Heart right ventricle (tissue), 16 donors: ENCODE data around the gene CNTN5. TPM values are rescaled to one million over a fixed set of nuclear protein-coding genes. Genes with fewer than 3 reads are reported as not detected.

Experiments
- ATAC-seq, 8 donors: fragments of 200-7000 bp; cut with Tn5 transposase; one replicate each; pipeline ENCODE4 v1.9.1; 2020; ENCODE audit warnings: mild to moderate bottlenecking in 8 of 8, moderate library complexity in 8 of 8, moderate number of reproducible peaks in 1 of 8
- DNase-seq, 2 donors: peaks; one replicate each; pipeline ENCODE4 v3.0.0-alpha.2; 2020
- H3K27ac ChIP-seq, 10 donors: fragments of 200-600 bp; sonication (generic) in 2 of 10; one replicate each; pipeline versions ENCODE4 v1.5.0 to v1.8.0; 2020 to 2022; ENCODE audit warnings: mild to moderate bottlenecking in 3 of 10
- H3K27me3 ChIP-seq, 7 donors: fragments of 200-600 bp; one replicate each; pipeline ENCODE4 v1.8.0; 2021 to 2022; ENCODE audit warnings: mild to moderate bottlenecking in 2 of 7
- H3K36me3 ChIP-seq, 9 donors: fragments of 200-600 bp; sonication (generic) in 1 of 9; one replicate each; pipeline versions ENCODE4 v1.5.0 to v1.8.0; 2020 to 2022; ENCODE audit warnings: mild to moderate bottlenecking in 2 of 9
- H3K4me1 ChIP-seq, 9 donors: fragments of 200-600 bp; sonication (generic) in 1 of 9; one replicate each; pipeline versions ENCODE4 v1.5.0 to v1.8.0; 2020 to 2022; ENCODE audit warnings: mild to moderate bottlenecking in 4 of 9
- H3K4me3 ChIP-seq, 10 donors: fragments of 200-600 bp; sonication (generic) in 2 of 10; one replicate each; pipeline versions ENCODE4 v1.5.0 to v1.8.0; 2020 to 2022; ENCODE audit warnings: mild to moderate bottlenecking in 7 of 10, moderate library complexity in 2 of 10
- H3K9me3 ChIP-seq, 11 donors: fragments of 200-600 bp in 10 of 11; sonication (generic) in 2 of 11; one replicate each; pipeline versions ENCODE4 v1.5.0 to v1.8.0; 2013 to 2022; ENCODE audit warnings: mild to moderate bottlenecking in 2 of 11, control low read depth in 1 of 11, moderate library complexity in 1 of 11
- WGBS, 2 donors: extraction: QIAGEN DNeasy Blood & Tissue Kit; methylation state at CpG; one replicate each; pipeline ENCODE4 v1.1.7; 2013; ENCODE audit warnings: inconsistent platforms in 1 of 2; 5-methylcytosine and 5-hydroxymethylcytosine counted together
- intact Hi-C, 10 donors: fragments of 100-400 bp; cut with DNase I; formaldehyde crosslinking; loops; one replicate each; pipeline versions ENCODE4 v1.11.1 to v1.14.2; 2022
- polyA plus RNA-seq, 2 donors: library from polyadenylated mRNA; stranded (reverse); fragments of 200-250 nt; gene quantifications; one replicate each; pipeline ENCODE4 v1.2.3, GENCODE V29; 2013
- total RNA-seq, 10 donors: library from RNA; stranded (reverse); fragmentation: NEBNext Ultra II Directional in 3 of 10; extraction: Animal tissue kit (Norgen Biotek cat#: 25700) in 3 of 10; gene quantifications; one replicate each; pipeline versions ENCODE4 v1.2.1 to v1.2.4, GENCODE V29; 2021 to 2023
- TF ChIP-seq, protein P1 (sequence below), 9 donors: fragments of 200-600 bp; sonication (generic) in 2 of 9; IDR thresholded peaks; one replicate each; pipeline versions ENCODE4 v1.5.0 to v1.8.0; 2021 to 2022; ENCODE audit warnings: antibody characterized with exemption in 9 of 9, mild to moderate bottlenecking in 5 of 9, moderate library complexity in 1 of 9
- donor health status: Arrhythmogenic right ventricular cardiomyopathy.
- donor health status: ischemic (EF 13 %, LVEDD 7.1; RV severe dilation, severe dysfunction).
- donor health status: healthy with polysubstance abuse.
- donor health status: DM: no; HTN: yes; CAD: no.
- donor health status: DM: no; HTN: no; CAD: no.
- donor health status: ischemic (EF 25% LVEDD 6.9; RV normal size, moderate dysfunction).
- donor health status: ischemic (EF 25% LVEDD 5.7; RV mildly dilated, moderate dysfunction).
- donor health status: healthy.
- donor health status: DM: yes; HTN: yes; CAD: no.
- donor health status: Ischemic cardiomyopathy.
- donor health status: ischemic (EF 35%, LVEDD 5.7; RV mildly dilated, moderate dysfunction).
- donor health status: nonischemic (EF 11% LVEDD 7.7; RV severe dilation, severe dysfunction).
- donor health status: DM: yes; HTN: yes; CAD: no.
- donor health status: PGD.
- donor health status: ischemic (EF 29% LVEDD 5.4; RV normal size, mild dysfunction).
- donor health status: nonischemic (EF 23%, LVEDD 6.1; RV moderate dilation, normal function).

Gene CNTN5
- total and polyA plus RNA-seq, 12 donors: 0.05 to 0.35 (median 0.17) TPM; not detected in 6

DNA sequence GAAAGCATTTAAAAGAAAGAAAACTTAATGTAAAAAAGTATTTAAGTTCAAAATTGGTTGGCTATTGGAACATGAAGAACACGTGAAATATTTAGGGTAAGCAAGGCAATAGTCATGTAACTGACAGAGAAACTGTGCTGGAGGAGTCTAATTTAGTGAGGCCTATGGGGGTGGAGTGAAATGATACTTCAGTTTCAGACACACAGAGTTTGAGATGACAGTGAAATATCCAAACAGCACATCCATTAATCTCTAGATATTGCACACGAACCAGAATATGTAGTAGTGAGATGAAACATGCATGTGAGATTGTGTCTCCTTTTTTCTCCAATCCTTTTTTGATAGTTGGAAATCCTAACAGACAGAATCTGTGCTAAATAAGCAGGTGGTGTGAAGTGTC lies 739.0 kb downstream of the CNTN5 start:
- peaks cover 0 to 8% (median 0%) of the 10 kb centered on the region in 11 donors for H3K9me3 ChIP-seq
- WGBS, 2 donors: 60 to 72% methylated on average over 2 of the region's 2 CpGs
- TF ChIP-seq, protein P1, sequence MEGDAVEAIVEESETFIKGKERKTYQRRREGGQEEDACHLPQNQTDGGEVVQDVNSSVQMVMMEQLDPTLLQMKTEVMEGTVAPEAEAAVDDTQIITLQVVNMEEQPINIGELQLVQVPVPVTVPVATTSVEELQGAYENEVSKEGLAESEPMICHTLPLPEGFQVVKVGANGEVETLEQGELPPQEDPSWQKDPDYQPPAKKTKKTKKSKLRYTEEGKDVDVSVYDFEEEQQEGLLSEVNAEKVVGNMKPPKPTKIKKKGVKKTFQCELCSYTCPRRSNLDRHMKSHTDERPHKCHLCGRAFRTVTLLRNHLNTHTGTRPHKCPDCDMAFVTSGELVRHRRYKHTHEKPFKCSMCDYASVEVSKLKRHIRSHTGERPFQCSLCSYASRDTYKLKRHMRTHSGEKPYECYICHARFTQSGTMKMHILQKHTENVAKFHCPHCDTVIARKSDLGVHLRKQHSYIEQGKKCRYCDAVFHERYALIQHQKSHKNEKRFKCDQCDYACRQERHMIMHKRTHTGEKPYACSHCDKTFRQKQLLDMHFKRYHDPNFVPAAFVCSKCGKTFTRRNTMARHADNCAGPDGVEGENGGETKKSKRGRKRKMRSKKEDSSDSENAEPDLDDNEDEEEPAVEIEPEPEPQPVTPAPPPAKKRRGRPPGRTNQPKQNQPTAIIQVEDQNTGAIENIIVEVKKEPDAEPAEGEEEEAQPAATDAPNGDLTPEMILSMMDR (IDR thresholded peaks at IDR 0.05): no peak
- no peaks in the 10 kb centered on the region for H3K27me3 ChIP-seq
- ATAC-seq (no peak), DNase-seq (no peak)
- no peaks in the 10 kb centered on the region for H3K36me3 ChIP-seq
- no peaks in the 10 kb centered on the region for H3K4me1 ChIP-seq
- intact Hi-C loops: loop anchor here in 1 of 10 donors (5.0 kb wide), 1 partner anchor 463 kb away; no protein-coding TSS in a partner anchor
- no peak overlapping the region for H3K27ac ChIP-seq
- no peak overlapping the region for H3K4me3 ChIP-seq

DNA sequence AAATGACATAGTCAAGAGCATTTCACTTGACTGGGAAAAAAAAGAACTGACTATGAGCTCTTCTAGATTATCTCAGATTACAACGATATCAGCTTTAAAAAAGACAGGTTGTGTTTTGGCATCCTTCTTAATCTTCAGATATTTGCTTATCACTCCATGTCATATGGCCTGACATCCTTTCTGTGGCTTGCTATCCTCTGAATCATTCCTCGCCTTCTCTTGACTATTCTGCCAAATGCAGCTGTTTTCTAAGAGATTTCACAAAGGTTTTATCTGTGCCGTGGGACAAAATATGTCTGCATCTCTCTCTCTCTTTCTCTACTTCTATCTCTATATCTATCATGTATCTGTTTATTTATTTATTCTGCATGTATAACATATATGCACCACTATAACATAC lies 746.1 kb downstream of the CNTN5 start:
- H3K9me3 ChIP-seq: no peaks in the 10 kb centered on the region
- DNase-seq (no peak), ATAC-seq (no peak)
- H3K4me3 ChIP-seq: no peak overlapping the region
- H3K27ac ChIP-seq: no peak overlapping the region
- no peaks in the 10 kb centered on the region for H3K36me3 ChIP-seq
- WGBS, 2 donors: 37 to 53% methylated on average over 3 of the region's 3 CpGs
- H3K4me1 ChIP-seq: no peaks in the 10 kb centered on the region
- no peaks in the 10 kb centered on the region for H3K27me3 ChIP-seq
- TF ChIP-seq, protein P1 (IDR thresholded peaks at IDR 0.05): no peak
- intact Hi-C loops: no loop called here

DNA sequence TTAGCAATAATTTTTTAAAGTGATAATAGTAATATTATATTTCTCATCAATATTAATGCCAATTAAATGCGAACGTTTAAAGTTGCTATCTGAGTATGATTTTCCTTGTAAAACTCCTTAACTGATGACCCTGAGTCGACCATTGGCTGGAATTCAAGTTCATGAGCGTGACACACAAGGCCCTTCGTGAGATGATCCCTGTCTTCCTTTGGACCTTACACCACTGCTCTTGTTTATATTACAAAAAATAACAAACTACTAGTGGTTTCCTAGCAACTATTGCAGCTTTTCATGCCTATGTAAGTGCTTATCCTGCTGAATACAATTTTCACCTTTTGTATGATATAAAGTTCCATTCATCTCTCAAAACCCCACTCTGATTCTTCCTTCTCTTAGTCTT lies 752.9 kb downstream of the CNTN5 start:
- whole genome bisulfite sequencing, 2 donors: 32 to 52% methylated on average over 5 of the region's 5 CpGs
- intact Hi-C loops: no loop called here
- no peaks in the 10 kb centered on the region for H3K4me1 ChIP-seq
- no peak overlapping the region for H3K4me3 ChIP-seq
- no peaks in the 10 kb centered on the region for H3K9me3 ChIP-seq
- no peak for DNase-seq
- no peaks in the 10 kb centered on the region for H3K27me3 ChIP-seq
- H3K36me3 ChIP-seq: no peaks in the 10 kb centered on the region
- ATAC-seq: no peak
- TF ChIP-seq, protein P1 (IDR thresholded peaks at IDR 0.05): no peak
- no peak overlapping the region for H3K27ac ChIP-seq

DNA sequence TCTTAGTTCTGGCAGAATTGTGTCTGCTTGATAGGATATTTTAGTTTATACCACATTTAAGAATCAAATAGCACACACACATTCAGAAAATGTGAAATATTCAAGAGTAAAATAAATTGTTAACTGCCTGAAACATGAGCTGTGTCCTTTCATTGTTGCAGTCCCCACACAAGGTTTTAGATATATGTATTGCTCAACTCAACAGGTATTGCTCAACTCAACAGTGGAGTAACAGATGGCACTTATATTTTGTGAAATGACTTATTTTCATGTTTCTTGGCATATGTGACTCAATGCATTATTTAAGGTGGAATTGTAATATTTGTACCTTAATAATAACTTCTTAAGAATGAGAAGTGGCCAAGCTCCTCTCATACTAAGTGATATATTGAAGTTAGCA lies 760.3 kb downstream of the CNTN5 start:
- Histone ChIP-seq H3K4me1 (no peaks in the 10 kb centered on the region), H3K36me3 (no peaks in the 10 kb centered on the region), H3K27ac (no peak overlapping the region), H3K27me3 (no peaks in the 10 kb centered on the region), H3K9me3 (peaks cover 0 to 22% (median 0%) of the 10 kb centered on the region in 11 donors), H3K4me3 (no peak overlapping the region)
- TF ChIP-seq, protein P1 (IDR thresholded peaks at IDR 0.05): no peak
- no peak for ATAC-seq
- intact Hi-C loops: no loop called here
- DNase-seq: no peak
